Aorta (tissue), 5 donors: Measurements from ENCODE around the gene YWHAE. TPM values are rescaled to one million over a fixed set of nuclear protein-coding genes. Genes with fewer than 3 reads are reported as not detected.
"Not testable (repeated sequence)": the region's sequence is repeated elsewhere in the genome, so short reads cannot be mapped to it uniquely, and the experiment has no call there.

Source experiments
- ATAC-seq: fragments of 200-7000 bp; cut with Tn5 transposase; one replicate; pipeline ENCODE4 v1.9.1; 2022; ENCODE audit warnings: moderate library complexity; ENCODE audit not compliant: low FRiP score
- DNase-seq, 2 donors: peaks; one replicate each; pipeline ENCODE4 v3.0.0-alpha.2; 2020
- H3K27ac ChIP-seq, 2 donors: one replicate each; pipeline ENCODE4 v1.5.1; 2013; ENCODE audit warnings: low read length in 2 of 2, mild to moderate bottlenecking in 2 of 2, moderate library complexity in 2 of 2, control low read depth in 1 of 2, inconsistent platforms in 1 of 2, low read depth in 1 of 2
- H3K27me3 ChIP-seq, 2 donors: one replicate each; pipeline ENCODE4 v1.6.1; 2013; ENCODE audit warnings: control low read depth in 1 of 2, low read length in 1 of 2, mild to moderate bottlenecking in 1 of 2, moderate library complexity in 1 of 2; ENCODE audit not compliant: insufficient read depth in 2 of 2, control insufficient read depth in 1 of 2
- H3K36me3 ChIP-seq, 2 donors: one replicate each; pipeline ENCODE4 v1.6.1; 2013; ENCODE audit warnings: control low read depth in 1 of 2, low read length in 1 of 2, mild to moderate bottlenecking in 1 of 2; ENCODE audit not compliant: insufficient read depth in 2 of 2, control insufficient read depth in 1 of 2
- H3K4me1 ChIP-seq, 2 donors: one replicate each; pipeline ENCODE4 v1.6.1; 2013; ENCODE audit warnings: low read length in 2 of 2, control low read depth in 1 of 2, mild to moderate bottlenecking in 1 of 2, moderate library complexity in 1 of 2; ENCODE audit not compliant: insufficient read depth in 2 of 2, control insufficient read depth in 1 of 2
- H3K4me3 ChIP-seq, 2 donors: one replicate each; pipeline ENCODE4 v1.5.1; 2013; ENCODE audit warnings: low read length in 2 of 2, control low read depth in 1 of 2, mild to moderate bottlenecking in 1 of 2
- H3K9me3 ChIP-seq: one replicate; pipeline ENCODE4 v1.6.1; 2013; ENCODE audit warnings: mild to moderate bottlenecking, low read length; ENCODE audit not compliant: control insufficient read depth
- WGBS, 2 donors: extraction: QIAGEN DNeasy Blood & Tissue Kit; methylation state at CpG; one replicate each; pipeline ENCODE4 v1.1.7; 2013; 5-methylcytosine and 5-hydroxymethylcytosine counted together
- intact Hi-C, 2 donors: fragments of 100-400 bp; cut with DNase I; formaldehyde crosslinking; loops; one replicate each; pipeline versions ENCODE4 v1.14.2 to v1.15.0; 2022
- polyA plus RNA-seq, 2 donors: library from polyadenylated mRNA; stranded (reverse); fragments of 200-250 nt; gene quantifications; one replicate each; pipeline ENCODE4 v1.2.3, GENCODE V29; 2013
- total RNA-seq, 2 donors: library from RNA; stranded (reverse); fragmentation: NEBNext Ultra II Directional; extraction: Animal tissue kit (Norgen Biotek cat#: 25700); gene quantifications; one replicate each; pipeline ENCODE4 v1.2.1, GENCODE V29; 2021
- donor health status: healthy with polysubstance abuse.
- donor health status: Bipolar disorder and iron deficiency.
- donor health status: DM: no; HTN: no; CAD: no.
- donor health status: DM: no; HTN: no; CAD: no.
- donor health status: DM: yes; HTN: yes; CAD: no.

The YWHAE gene
- total and polyA plus RNA-seq, 4 donors, result 174 to 285 (median 248) TPM

DNA sequence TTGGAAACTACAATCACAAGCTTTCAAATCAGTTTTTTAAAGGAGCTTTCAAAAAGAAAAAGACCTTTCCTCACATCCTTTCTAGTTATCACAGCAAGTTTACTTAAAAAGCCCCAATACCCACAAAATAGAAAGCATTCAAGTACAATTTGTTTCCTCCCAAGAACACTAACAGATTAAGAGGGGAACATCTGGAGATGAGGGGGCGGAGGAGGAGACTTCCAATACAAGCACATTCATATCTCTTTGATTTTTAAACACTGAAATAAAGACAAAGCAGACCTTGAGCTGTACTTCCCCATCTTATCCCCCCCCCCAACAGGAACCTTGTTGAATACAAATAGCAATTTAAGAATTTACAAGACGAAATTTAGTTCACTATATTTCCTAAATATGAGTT lies 2.0 kb downstream of the YWHAE start:
- intact Hi-C loops, result loop anchor here in 1 of 2 donors (10.0 kb wide), 1 partner anchor 117 kb away; the partner anchor contains the start of gene INPP5K
- DNase-seq, result no peak
- H3K36me3 ChIP-seq, result no peaks in the 10 kb centered on the region
- H3K4me3 ChIP-seq, result peak overlapping the region; percentile 78 to 87
- H3K9me3 ChIP-seq, result no peaks in the 10 kb centered on the region
- ATAC-seq, result no peak
- 14 to 16% methylated on average over 2 of the region's 2 CpGs for WGBS, 2 donors
- H3K4me1 ChIP-seq, result peaks cover 2 to 6% of the 10 kb centered on the region in 2 donors
- no peaks in the 10 kb centered on the region for H3K27me3 ChIP-seq
- no peak overlapping the region for H3K27ac ChIP-seq

DNA sequence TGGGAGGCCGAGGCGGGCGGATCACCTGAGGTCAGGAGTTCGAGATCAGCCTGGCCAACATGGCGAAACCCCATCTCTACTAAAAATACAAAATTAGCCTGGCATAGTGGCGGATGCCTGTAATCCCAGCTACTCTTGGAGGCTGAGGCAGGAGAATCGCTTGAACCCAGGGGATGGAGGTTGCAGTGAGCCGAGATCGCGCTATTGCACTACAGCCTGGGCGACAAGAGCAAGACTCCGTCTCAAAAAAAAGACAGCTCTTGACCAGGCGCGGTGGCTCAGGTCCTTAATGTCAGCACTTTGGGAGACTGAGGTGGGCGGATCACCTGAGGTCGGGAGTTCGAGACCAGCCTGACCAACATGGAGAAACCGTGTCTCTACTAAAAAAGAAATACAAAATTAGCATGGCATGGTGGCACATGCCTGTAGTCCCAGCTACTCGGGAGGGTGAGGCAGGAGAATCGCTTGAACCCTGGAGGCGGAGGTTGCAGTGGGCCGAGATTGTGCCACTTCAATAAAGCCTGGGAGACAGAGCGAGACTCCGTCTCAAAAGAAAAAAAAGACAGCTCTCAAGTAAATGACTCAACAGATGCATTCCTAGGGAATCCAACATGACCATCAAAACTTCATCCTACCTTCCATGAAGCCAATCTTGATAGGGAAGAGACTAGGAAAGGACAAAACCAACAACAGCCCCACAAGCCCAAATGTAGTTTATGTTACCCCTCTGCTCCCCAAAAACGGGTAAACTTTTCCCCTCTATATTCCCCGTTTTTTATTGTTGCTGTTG lies 4.0 kb downstream of the YWHAE start:
- intact Hi-C loops, result loop anchor here in 1 of 2 donors (10.0 kb wide), 1 partner anchor 119 kb away; the partner anchor contains the start of gene INPP5K
- 87 to 91% methylated on average over 26 of the region's 26 CpGs for WGBS, 2 donors
- H3K36me3 ChIP-seq, ATAC-seq, H3K27me3 ChIP-seq, H3K4me3 ChIP-seq, H3K9me3 ChIP-seq, H3K27ac ChIP-seq: not testable (repeated sequence)
- H3K4me1 ChIP-seq, result peaks cover 4 to 12% of the 10 kb centered on the region in 2 donors
- peak in 1 of 2 donors; percentile 24 for DNase-seq

DNA sequence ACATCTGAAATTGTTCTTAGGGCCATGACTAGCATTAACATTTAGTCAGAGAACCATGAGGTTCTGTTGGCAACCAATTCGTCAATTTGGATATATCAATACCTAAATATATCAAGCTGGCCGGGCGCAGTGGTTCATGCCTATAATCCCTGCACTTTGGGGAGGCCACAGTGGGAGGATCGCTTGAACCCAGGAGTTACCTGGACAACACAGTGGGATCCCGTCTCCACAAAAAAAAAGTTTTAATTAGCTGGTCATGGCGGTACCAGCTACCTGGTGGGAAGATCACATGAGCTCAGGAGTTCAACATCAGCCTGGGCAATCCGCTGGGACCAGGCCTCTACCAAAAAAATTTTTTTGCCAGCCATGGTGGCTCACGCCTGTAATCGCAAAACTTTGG lies 8.4 kb downstream of the YWHAE start:
- no peak for ATAC-seq
- Histone ChIP-seq H3K4me1 (peaks cover 4 to 8% of the 10 kb centered on the region in 2 donors), H3K27ac (no peak overlapping the region), H3K4me3 (no peak overlapping the region), H3K36me3 (no peaks in the 10 kb centered on the region), H3K9me3 (no peaks in the 10 kb centered on the region), H3K27me3 (no peaks in the 10 kb centered on the region)
- peak in 1 of 2 donors; percentile 41 for DNase-seq
- intact Hi-C loops, result loop anchor here in 1 of 2 donors (10.0 kb wide), 1 partner anchor 123 kb away; the partner anchor contains the start of gene INPP5K
- 86 to 89% methylated on average over 9 of the region's 9 CpGs for WGBS, 2 donors

DNA sequence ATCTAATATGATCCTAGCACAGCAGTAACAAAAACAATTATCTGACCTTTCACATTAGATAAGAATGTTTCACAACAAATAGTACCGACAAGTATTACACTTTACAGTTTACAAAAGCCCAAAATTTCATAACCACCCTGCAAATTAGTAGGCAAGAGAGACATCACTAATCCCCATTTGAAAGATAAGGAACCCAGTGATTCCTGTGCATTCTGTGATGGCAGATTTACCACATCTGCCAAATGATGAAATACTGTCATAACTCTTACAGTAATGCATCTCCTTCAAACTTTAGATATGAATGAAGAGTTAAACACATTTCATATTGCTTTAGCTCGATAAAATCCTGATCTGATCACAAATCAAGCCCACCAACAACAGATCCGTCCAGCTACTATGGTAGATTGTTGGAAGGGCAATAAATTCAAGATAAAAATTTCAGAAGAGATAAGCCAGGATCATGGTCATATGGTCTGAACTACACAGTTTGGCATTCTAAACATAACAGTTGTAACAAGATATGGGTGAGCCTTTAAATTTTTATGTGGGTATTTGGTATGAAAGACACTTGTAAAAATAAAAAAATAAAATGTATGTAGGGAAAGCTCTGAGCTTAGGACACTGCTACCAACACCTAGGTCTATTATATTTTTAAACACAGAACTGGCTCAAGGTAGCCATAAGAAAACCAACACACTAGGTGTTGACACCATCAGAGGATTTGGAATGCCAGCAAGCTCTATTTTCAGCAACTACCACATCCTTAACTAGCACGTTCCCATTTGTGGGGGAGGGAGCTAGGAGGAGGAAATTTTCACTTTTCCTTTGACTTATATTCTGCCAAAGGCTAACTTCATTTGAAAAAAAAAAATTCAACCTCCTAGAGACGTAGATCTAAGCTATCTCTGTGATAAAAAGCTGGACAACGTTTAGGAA lies 9.3 kb downstream of the YWHAE start:
- Histone ChIP-seq H3K27me3 (no peaks in the 10 kb centered on the region), H3K9me3 (no peaks in the 10 kb centered on the region), H3K4me1 (peaks cover 4 to 8% of the 10 kb centered on the region in 2 donors), H3K4me3 (no peak overlapping the region), H3K36me3 (no peaks in the 10 kb centered on the region), H3K27ac (no peak overlapping the region)
- intact Hi-C loops, result loop anchor here in 1 of 2 donors (10.0 kb wide), 1 partner anchor 124 kb away; the partner anchor contains the start of gene INPP5K
- peak; percentile 67 for ATAC-seq
- WGBS, 2 donors, result 4 to 5% methylated on average over 6 of the region's 6 CpGs
- no peak for DNase-seq

DNA sequence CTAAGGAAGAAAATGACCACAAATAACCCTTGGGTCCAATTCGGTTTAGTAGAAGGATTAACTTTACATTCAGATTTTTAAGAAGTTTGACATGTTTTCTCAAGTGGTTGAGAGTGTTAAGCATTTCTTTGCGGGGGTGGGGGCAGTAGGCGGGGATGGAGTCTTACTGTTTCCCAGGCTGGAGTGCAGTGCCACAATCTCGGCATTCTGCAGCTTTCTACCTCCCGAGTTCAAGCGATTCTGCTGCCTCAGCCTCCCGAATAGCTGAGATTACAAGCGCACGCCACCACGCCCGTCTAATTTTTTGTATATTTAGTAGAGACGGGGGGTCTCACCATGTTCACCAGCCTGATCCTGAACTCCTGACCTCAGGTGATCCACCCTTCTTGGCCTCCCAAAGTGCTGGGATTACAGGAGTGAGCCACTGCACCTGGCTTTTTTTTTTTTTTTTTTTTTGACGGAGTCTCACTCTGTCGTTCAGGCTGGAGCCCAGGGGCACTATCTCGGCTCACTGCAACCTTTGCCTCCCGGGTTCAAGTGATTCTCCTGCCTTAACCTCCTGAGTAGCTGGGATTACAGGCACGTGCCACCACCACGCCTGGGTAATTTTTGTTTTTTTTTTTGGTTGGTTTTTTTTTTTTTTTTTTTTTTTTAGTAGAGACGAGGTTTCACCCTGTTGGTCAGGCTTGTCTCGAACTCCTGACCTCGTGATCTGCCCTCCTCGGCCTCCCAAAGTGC lies 12.4 kb downstream of the YWHAE start:
- peak in 1 of 2 donors; percentile 53 for DNase-seq
- H3K4me1 ChIP-seq, H3K9me3 ChIP-seq, intact Hi-C loops, ATAC-seq, H3K27ac ChIP-seq, H3K27me3 ChIP-seq, H3K36me3 ChIP-seq, H3K4me3 ChIP-seq: not testable (repeated sequence)
- WGBS, 2 donors, result 63 to 66% methylated on average over 21 to 22 of the region's 22 CpGs

DNA sequence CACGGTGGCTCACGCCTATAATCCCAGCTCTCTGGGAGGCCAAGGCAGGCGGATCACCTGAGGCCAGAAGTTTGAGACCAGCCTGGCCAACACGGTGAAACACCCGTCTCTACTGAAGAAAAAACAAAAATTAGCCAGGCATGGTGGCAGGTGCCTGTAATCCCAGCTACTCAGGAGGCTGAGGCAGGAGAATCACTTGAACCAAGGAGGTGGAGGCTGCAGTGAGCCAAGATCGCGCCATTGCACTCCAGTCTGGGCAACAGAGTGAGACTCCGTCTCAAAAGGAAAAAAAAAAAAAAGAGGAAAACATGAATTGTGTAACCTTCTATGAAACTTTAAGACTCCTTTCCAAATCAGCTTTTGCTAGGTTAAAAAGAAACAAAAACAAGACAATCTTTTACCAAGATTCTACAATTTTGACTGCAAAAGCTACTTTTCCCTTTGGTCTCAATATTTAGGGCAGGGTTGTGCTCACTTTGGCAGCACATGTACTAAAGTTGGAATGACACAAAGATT lies 13.3 kb downstream of the YWHAE start:
- intact Hi-C loops, H3K9me3 ChIP-seq, H3K27ac ChIP-seq, H3K36me3 ChIP-seq, H3K4me1 ChIP-seq, ATAC-seq, H3K27me3 ChIP-seq, H3K4me3 ChIP-seq: not testable (repeated sequence)
- WGBS, 2 donors, result 75 to 81% methylated on average over 8 of the region's 8 CpGs
- peak in 1 of 2 donors; percentile 44 for DNase-seq

DNA sequence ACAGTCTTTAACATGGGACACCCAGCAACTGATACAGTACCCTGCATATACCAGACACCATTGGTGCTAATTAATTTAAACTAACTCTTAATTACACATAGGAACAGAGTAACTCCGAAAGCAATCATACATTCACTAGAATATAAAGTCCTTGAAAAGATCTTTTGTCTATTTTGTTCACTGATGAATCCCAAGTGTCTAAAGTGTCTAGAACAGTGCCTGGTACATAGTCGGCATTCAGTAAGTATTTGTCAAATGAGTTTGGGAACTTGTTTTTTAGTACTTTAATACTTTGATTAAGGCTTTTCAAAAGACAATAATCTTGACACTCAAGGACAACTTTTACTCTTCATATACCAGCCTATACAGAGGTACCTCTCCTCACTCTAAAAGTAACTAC lies 13.8 kb downstream of the YWHAE start:
- intact Hi-C loops, result no loop called here
- H3K27me3 ChIP-seq, result no peaks in the 10 kb centered on the region
- no peak for ATAC-seq
- no peak for DNase-seq
- H3K27ac ChIP-seq, result no peak overlapping the region
- H3K36me3 ChIP-seq, result no peaks in the 10 kb centered on the region
- 74 to 82% methylated on average over 2 of the region's 2 CpGs for WGBS, 2 donors
- no peaks in the 10 kb centered on the region for H3K9me3 ChIP-seq
- H3K4me3 ChIP-seq, result no peak overlapping the region
- H3K4me1 ChIP-seq, result peaks cover 2 to 4% of the 10 kb centered on the region in 2 donors

DNA sequence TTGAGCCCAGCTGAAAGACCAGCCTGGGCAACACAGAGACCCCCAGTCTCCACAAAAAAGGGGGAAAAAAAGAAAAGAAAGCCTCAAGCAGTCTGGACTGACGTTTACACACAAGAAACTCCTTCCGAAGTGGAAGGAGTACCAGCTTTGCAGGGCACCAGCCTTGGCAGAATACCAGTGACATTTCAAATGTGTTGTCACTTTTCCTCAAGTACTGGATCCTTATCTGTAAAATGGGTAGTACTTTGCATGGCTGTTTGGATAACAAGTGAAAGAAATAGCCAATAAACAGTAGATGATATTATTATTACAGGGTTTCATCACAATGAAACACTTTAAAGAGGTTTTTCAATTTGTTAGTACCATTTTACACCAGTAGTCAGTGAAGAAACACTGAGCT lies 14.2 kb downstream of the YWHAE start:
- intact Hi-C loops, result no loop called here
- H3K4me1 ChIP-seq, result peaks cover 0 to 3% of the 10 kb centered on the region in 2 donors
- peak overlapping the region in 1 of 2 donors; percentile 30 for H3K27ac ChIP-seq
- DNase-seq, result no peak
- H3K9me3 ChIP-seq, result no peaks in the 10 kb centered on the region
- no peak overlapping the region for H3K4me3 ChIP-seq
- no peaks in the 10 kb centered on the region for H3K36me3 ChIP-seq
- H3K27me3 ChIP-seq, result no peaks in the 10 kb centered on the region
- WGBS, 2 donors, result 4 to 7% methylated on average over 2 of the region's 2 CpGs
- no peak for ATAC-seq
